Keratinocyte (primary cell): ENCODE data around the gene NCAPD3. TPM values are rescaled to one million over a fixed set of nuclear protein-coding genes. Genes with fewer than 3 reads are reported as not detected.

ENCODE experiments used
- DNase-seq: peaks from one replicate; pipeline ENCODE4 v3.0.0-alpha.2; 2011; ENCODE audit warnings: low read depth, missing footprints, low spot score
- FAIRE-seq: peaks from 2 replicates; lab custom pipeline; 2011; peaks lifted over from hg19 to GRCh38; lab: Jason Lieb, UNC
- H2AFZ ChIP-seq: 2 replicates; pipeline ENCODE4 v1.6.0; 2012; ENCODE audit warnings: low read length, control low read depth, inconsistent platforms; ENCODE audit not compliant: control insufficient read depth
- H3K27ac ChIP-seq: 2 replicates; pipeline ENCODE4 v1.5.1; 2011; ENCODE audit warnings: low read length; ENCODE audit not compliant: control insufficient read depth, insufficient read depth
- H3K27me3 ChIP-seq: 3 replicates; pipeline ENCODE4 v1.6.0; 2011; ENCODE audit warnings: low read length; ENCODE audit not compliant: control insufficient read depth, insufficient read depth; ENCODE audit errors: extremely low read depth
- H3K36me3 ChIP-seq, 2 experiments: 2 replicates in 1 of 2; 3 replicates in 1 of 2; pipeline ENCODE4 v1.5.1; 2011; ENCODE audit warnings: low read length in 2 of 2, mild to moderate bottlenecking in 1 of 2; ENCODE audit not compliant: control insufficient read depth in 2 of 2, insufficient read depth in 2 of 2; ENCODE audit errors: extremely low read depth in 1 of 2
- H3K4me1 ChIP-seq: 3 replicates; pipeline ENCODE4 v1.5.1; 2011; ENCODE audit warnings: low read length; ENCODE audit not compliant: control insufficient read depth, insufficient read depth; ENCODE audit errors: extremely low read depth
- H3K4me2 ChIP-seq: 3 replicates; pipeline ENCODE4 v1.6.0; 2011; ENCODE audit warnings: low read depth, low read length; ENCODE audit not compliant: control insufficient read depth, insufficient read depth; ENCODE audit errors: extremely low read depth
- H3K4me3 ChIP-seq, 3 experiments: fragments of 200-600 bp in 1 of 3; sonication (generic) in 1 of 3; 2 replicates in 2 of 3; 3 replicates in 1 of 3; pipeline ENCODE4 v1.5.1; 2011 to 2016; ENCODE audit warnings: low read length in 3 of 3, mild to moderate bottlenecking in 3 of 3, control low read depth in 2 of 3, inconsistent platforms in 1 of 3, low read depth in 1 of 3, mixed read lengths in 1 of 3, mixed run types in 1 of 3, moderate library complexity in 1 of 3; ENCODE audit not compliant: control insufficient read depth in 2 of 3, insufficient read depth in 2 of 3; ENCODE audit errors: extremely low read depth in 1 of 3
- H3K79me2 ChIP-seq: 2 replicates; pipeline ENCODE4 v1.6.0; 2012; ENCODE audit warnings: low read length; ENCODE audit not compliant: control insufficient read depth, insufficient read depth
- H3K9ac ChIP-seq: 3 replicates; pipeline ENCODE4 v1.6.0; 2011; ENCODE audit warnings: low read length; ENCODE audit not compliant: control insufficient read depth, insufficient read depth; ENCODE audit errors: extremely low read depth
- H3K9me1 ChIP-seq: 3 replicates; pipeline ENCODE4 v1.6.0; 2011; ENCODE audit warnings: low read length; ENCODE audit not compliant: control insufficient read depth, insufficient read depth; ENCODE audit errors: extremely low read depth
- H3K9me3 ChIP-seq: 2 replicates; pipeline ENCODE4 v1.5.1; 2012; ENCODE audit warnings: low read depth, low read length; ENCODE audit not compliant: control insufficient read depth
- H4K20me1 ChIP-seq: 3 replicates; pipeline ENCODE4 v1.6.0; 2011; ENCODE audit warnings: low read length; ENCODE audit not compliant: control insufficient read depth, insufficient read depth; ENCODE audit errors: extremely low read depth
- CTCF ChIP-seq, 3 experiments: IDR thresholded peaks in 1 of 3; conservative IDR thresholded peaks in 1 of 3; optimal IDR thresholded peaks in 1 of 3; 2 replicates in 2 of 3; 3 replicates in 1 of 3; pipeline versions ENCODE3 to v1.5.1; 2011; ENCODE audit warnings: low read length in 3 of 3, mild to moderate bottlenecking in 3 of 3, moderate library complexity in 2 of 3, control low read depth in 1 of 3, inconsistent platforms in 1 of 3; ENCODE audit not compliant: insufficient read depth in 2 of 3; ENCODE audit errors: extremely low read depth in 1 of 3
- EZH2 ChIP-seq: IDR thresholded peaks from one replicate; pipeline ENCODE4 v1.6.1; 2012; ENCODE audit warnings: inconsistent platforms, mild to moderate bottlenecking, low read length, moderate library complexity
- dilution Hi-C: fragments of 300-500 bp; cut with MboI; formaldehyde crosslinking; loops from one replicate; pipeline ENCODE4 v1.7.0; 2020; ENCODE audit warnings: low sequenced_read_pairs; ENCODE audit not compliant: extremely low pct_ligation_motif_present
- polyA plus RNA-seq, 5 experiments: library from polyadenylated mRNA; depleted of rRNA in 3 of 5; stranded (reverse) in 3 of 5; stranded (forward) in 1 of 5; unstranded in 1 of 5; fragments of >200 nt; gene quantifications; 1 replicate in 1 of 5; 2 replicates in 3 of 5; 3 replicates in 1 of 5; pipeline versions ENCODE4 v1.2.1 to v1.2.3, GENCODE V29; 2011 to 2012; ENCODE audit warnings: missing spikeins in 2 of 5, low read depth in 1 of 5, low replicate concordance in 1 of 5

Gene NCAPD3
- polyA plus RNA-seq, 1 donor (not counting 4 experiments of a cell fraction or from before 2014, with no cell fraction given) = 23.0 TPM

- peaks cover 38 to 41% of the 10 kb centered on the region in 2 experiments for H3K36me3 ChIP-seq
- no peak overlapping the region for H2AFZ ChIP-seq
- H3K4me1 ChIP-seq = peaks cover 2% of the 10 kb centered on the region
- H3K79me2 ChIP-seq = no peaks in the 10 kb centered on the region
- no peaks in the 10 kb centered on the region for H3K27me3 ChIP-seq
- H3K9ac ChIP-seq = no peak overlapping the region
- H3K4me3 ChIP-seq = no peak overlapping the region
- dilution Hi-C loops = no loop called here
- H3K27ac ChIP-seq = no peak overlapping the region
- no peak overlapping the region for H3K4me2 ChIP-seq
- no peaks in the 10 kb centered on the region for H4K20me1 ChIP-seq
- no peaks in the 10 kb centered on the region for H3K9me1 ChIP-seq
- no peaks in the 10 kb centered on the region for H3K9me3 ChIP-seq
- FAIRE-seq = no peak
- TF ChIP-seq EZH2 (no peak), CTCF (optimal IDR thresholded peaks at IDR 0.05 in 1 of 3, IDR thresholded peaks at IDR 0.05 in 1 of 3, conservative IDR thresholded peaks at IDR 0.05 in 1 of 3; ENCODE audit: extremely low read depth in 1 of 3, insufficient read depth in 2 of 3, low read length in 3 of 3) (no peak)
- no peak for DNase-seq
Measured at GRCh38 chr11:134243913-134244312, 20.1 kb upstream of the NCAPD3 start.

- H3K9me3 ChIP-seq = no peaks in the 10 kb centered on the region
- H3K9ac ChIP-seq = no peak overlapping the region
- no peaks in the 10 kb centered on the region for H4K20me1 ChIP-seq
- H3K4me1 ChIP-seq = peaks cover 2% of the 10 kb centered on the region
- TF ChIP-seq EZH2 (no peak), CTCF (optimal IDR thresholded peaks at IDR 0.05 in 1 of 3, IDR thresholded peaks at IDR 0.05 in 1 of 3, conservative IDR thresholded peaks at IDR 0.05 in 1 of 3; ENCODE audit: extremely low read depth in 1 of 3, insufficient read depth in 2 of 3, low read length in 3 of 3) (no peak)
- no peaks in the 10 kb centered on the region for H3K9me1 ChIP-seq
- H3K27me3 ChIP-seq = no peaks in the 10 kb centered on the region
- no peak for DNase-seq
- H2AFZ ChIP-seq = no peak overlapping the region
- FAIRE-seq = no peak
- H3K36me3 ChIP-seq = peaks cover 31 to 47% of the 10 kb centered on the region in 2 experiments
- dilution Hi-C loops = no loop called here
- no peak overlapping the region for H3K4me3 ChIP-seq
- H3K4me2 ChIP-seq = no peak overlapping the region
- no peak overlapping the region for H3K27ac ChIP-seq
- H3K79me2 ChIP-seq = no peaks in the 10 kb centered on the region
Measured at GRCh38 chr11:134242376-134242775, 18.6 kb upstream of the NCAPD3 start.
